Activated T-helper 17 cell treated with anti-CD3 and anti-CD28 coated beads, Interleukin-2, amount 50 U/mL, for 72 hours (primary cell): ENCODE data around the gene CLK3. TPM values are rescaled to one million over a fixed set of nuclear protein-coding genes. Genes with fewer than 3 reads are reported as not detected.

Experiments
- ATAC-seq: fragments of 150-1000 bp; cut with Tn5 transposase; replicated peaks from 2 replicates; pipeline ENCODE4 v1.10.0; 2021; ENCODE audit warnings: mild to moderate bottlenecking, moderate library complexity
- H3K27ac Mint-ChIP-seq: one replicate; pipeline ENCODE4 v1.8.0; 2022; ENCODE audit warnings: mixed read lengths
- H3K27me3 Mint-ChIP-seq: one replicate; pipeline ENCODE4 v1.8.0; 2022; ENCODE audit warnings: mixed read lengths
- H3K36me3 Mint-ChIP-seq: one replicate; pipeline ENCODE4 v1.8.0; 2022; ENCODE audit warnings: low read depth, mild to moderate bottlenecking, mixed read lengths
- H3K4me1 Mint-ChIP-seq: one replicate; pipeline ENCODE4 v1.8.0; 2022; ENCODE audit warnings: mixed read lengths
- H3K4me3 Mint-ChIP-seq: one replicate; pipeline ENCODE4 v1.8.0; 2022; ENCODE audit warnings: mild to moderate bottlenecking, mixed read lengths
- H3K9me3 Mint-ChIP-seq: one replicate; pipeline ENCODE4 v1.8.0; 2022; ENCODE audit warnings: mixed read lengths
- total RNA-seq, 2 donors: library from RNA; stranded (reverse); gene quantifications; one replicate each; pipeline ENCODE4 v1.2.3, GENCODE V29; 2022

The CLK3 gene
- total RNA-seq, 2 donors from 2014 or later: 117 to 179 TPM

GRCh38 chr15:74611341-74611740, 4.3 kb upstream of the CLK3 start:
- Mint-ChIP-seq H3K36me3 (peaks cover 11% of the 10 kb centered on the region), H3K27ac (no peak overlapping the region), H3K4me3 (no peak overlapping the region), H3K9me3 (no peaks in the 10 kb centered on the region), H3K4me1 (no peaks in the 10 kb centered on the region), H3K27me3 (no peaks in the 10 kb centered on the region)
- ATAC-seq: no peak

GRCh38 chr15:74611834-74612233, 3.8 kb upstream of the CLK3 start:
- H3K9me3 Mint-ChIP-seq: no peaks in the 10 kb centered on the region
- H3K27ac Mint-ChIP-seq: no peak overlapping the region
- ATAC-seq: no peak
- no peak overlapping the region for H3K4me3 Mint-ChIP-seq
- peaks cover 16% of the 10 kb centered on the region for H3K36me3 Mint-ChIP-seq
- H3K27me3 Mint-ChIP-seq: no peaks in the 10 kb centered on the region
- peaks cover 2% of the 10 kb centered on the region for H3K4me1 Mint-ChIP-seq

GRCh38 chr15:74612677-74613076, 3.0 kb upstream of the CLK3 start:
- Mint-ChIP-seq H3K4me3 (peak overlapping the region; percentile 93), H3K4me1 (peaks cover 9% of the 10 kb centered on the region), H3K27me3 (no peaks in the 10 kb centered on the region), H3K27ac (peak overlapping the region; percentile 47), H3K36me3 (peaks cover 25% of the 10 kb centered on the region), H3K9me3 (no peaks in the 10 kb centered on the region)
- no peak for ATAC-seq

GRCh38 chr15:74613089-74613952, 2.3 kb upstream of the CLK3 start:
- H3K27ac Mint-ChIP-seq: peak overlapping the region; percentile 47
- H3K36me3 Mint-ChIP-seq: peaks cover 31% of the 10 kb centered on the region
- peak overlapping the region; percentile 93 for H3K4me3 Mint-ChIP-seq
- peaks cover 16% of the 10 kb centered on the region for H3K4me1 Mint-ChIP-seq
- no peak for ATAC-seq
- no peaks in the 10 kb centered on the region for H3K9me3 Mint-ChIP-seq
- H3K27me3 Mint-ChIP-seq: no peaks in the 10 kb centered on the region

DNA sequence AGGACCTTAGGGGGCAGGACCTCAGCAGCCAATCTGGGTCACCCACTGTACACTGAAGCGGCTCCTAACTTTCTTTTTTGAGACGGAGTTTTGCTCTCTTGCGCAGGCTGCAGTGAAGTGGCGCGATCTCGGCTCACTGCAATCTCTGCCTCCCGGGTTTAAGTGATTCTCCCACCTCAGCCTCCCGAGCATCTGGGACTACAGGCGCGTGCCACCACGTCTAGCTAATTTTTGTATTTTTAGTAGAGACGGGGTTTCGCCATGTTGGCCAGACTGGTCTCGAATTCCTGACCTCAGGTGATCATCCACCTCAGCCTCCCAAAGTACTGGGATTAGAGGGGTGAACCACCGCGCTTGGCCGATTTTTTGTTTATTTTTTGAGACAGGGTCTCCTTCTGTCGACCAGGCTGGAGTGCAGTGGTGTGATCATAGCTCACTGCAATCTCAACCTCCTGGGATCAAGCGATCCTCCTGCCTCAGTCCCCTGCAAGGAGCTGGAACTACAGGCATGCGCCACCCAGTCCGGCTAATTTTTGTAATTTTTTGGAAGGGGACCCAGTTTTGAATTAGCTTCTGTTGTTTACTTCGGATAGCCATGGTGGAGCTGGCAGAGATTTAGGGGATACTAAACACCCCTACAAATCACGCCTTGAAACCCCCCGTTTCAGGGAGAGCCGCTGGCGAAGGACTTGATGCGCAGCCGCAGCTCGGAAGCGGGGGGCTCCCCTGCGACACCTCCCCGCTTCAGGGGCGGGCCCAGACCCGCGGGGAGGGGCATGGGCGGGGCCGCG, 1.5 kb upstream of the CLK3 start:
- H3K36me3 Mint-ChIP-seq: peaks cover 39% of the 10 kb centered on the region
- peak overlapping the region; percentile 93 for H3K4me3 Mint-ChIP-seq
- H3K9me3 Mint-ChIP-seq: no peaks in the 10 kb centered on the region
- H3K27me3 Mint-ChIP-seq: no peaks in the 10 kb centered on the region
- H3K27ac Mint-ChIP-seq: peak overlapping the region; percentile 95
- ATAC-seq: no peak
- peaks cover 16% of the 10 kb centered on the region for H3K4me1 Mint-ChIP-seq

DNA sequence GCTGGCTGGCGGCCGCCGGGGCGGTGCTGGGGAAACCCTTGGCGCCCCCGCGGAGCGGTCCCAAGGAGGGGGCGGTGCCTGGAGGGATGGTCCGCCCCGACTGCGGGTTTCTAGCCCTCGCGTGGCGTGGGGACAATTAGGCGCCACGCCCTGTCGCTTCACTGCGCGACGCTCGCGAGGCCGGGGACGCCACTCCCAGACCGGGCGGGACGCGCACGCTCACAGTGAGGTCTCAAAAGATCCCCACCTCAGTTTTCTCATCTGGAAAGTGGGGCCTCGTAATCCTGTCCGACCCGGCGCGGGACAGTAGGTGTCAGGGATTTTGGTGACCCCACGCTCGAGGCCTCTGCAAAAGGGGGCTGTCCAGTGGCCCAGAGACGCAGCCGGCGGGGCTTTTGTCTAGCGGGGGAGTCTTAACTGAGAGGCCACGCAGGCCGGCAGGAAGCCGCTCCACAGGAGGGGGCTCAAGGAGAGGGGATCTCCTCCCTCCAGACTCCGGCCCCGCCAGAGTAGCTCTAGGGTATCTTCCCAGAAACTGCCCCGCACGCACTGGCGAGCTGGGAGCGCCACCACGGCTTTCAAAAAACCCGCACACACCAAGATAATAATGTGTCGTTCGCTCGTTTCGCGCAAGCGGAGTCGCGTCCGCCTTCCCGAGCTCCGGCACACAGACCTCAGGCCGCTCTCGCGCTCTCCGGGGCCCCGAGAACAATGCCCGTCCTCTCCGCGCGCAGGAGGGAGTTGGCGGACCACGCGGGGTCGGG, 710 bp upstream of the CLK3 start:
- Mint-ChIP-seq H3K4me1 (peaks cover 23% of the 10 kb centered on the region), H3K9me3 (no peaks in the 10 kb centered on the region), H3K4me3 (peak overlapping the region; percentile 93), H3K27ac (peak overlapping the region; percentile 95), H3K27me3 (no peaks in the 10 kb centered on the region), H3K36me3 (peaks cover 47% of the 10 kb centered on the region)
- ATAC-seq: peak; percentile 73

DNA sequence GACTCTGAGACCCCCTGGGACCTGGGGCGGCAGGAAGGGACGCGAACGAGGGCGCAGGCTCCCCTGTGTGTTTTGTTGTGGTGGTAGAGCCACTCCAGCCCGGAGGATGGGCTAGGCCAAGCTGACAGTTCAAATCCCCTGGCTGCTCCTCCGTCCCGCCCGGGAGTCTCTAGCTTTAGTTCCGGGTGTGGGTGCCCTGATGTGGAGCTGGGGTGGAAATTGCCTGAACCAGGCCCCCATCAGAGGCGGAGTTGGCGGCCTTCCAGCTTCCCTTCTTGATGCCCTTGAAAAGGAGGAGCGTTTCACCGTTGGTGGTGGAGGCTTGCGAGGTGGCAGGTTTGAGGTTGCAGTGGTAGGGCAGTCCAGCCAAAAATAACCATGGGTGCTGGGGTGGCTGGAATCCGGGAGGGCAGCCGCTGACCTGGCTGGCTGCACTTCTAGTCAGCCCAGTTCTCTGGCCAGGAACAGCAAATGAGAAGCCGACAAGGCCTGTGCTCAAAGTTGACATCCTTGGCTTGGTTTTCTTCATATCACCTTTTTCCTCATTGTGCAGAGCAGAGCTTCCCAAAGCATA, 817 bp downstream of the CLK3 start:
- peaks cover 63% of the 10 kb centered on the region for H3K36me3 Mint-ChIP-seq
- no peaks in the 10 kb centered on the region for H3K27me3 Mint-ChIP-seq
- ATAC-seq: no peak
- H3K4me3 Mint-ChIP-seq: peak overlapping the region; percentile 93
- H3K27ac Mint-ChIP-seq: peak overlapping the region; percentile 93
- peaks cover 33% of the 10 kb centered on the region for H3K4me1 Mint-ChIP-seq
- no peaks in the 10 kb centered on the region for H3K9me3 Mint-ChIP-seq

- Mint-ChIP-seq H3K9me3 (no peaks in the 10 kb centered on the region), H3K27me3 (no peaks in the 10 kb centered on the region), H3K4me3 (peak overlapping the region; percentile 93), H3K27ac (peak overlapping the region; percentile 93), H3K36me3 (peaks cover 68% of the 10 kb centered on the region), H3K4me1 (peaks cover 33% of the 10 kb centered on the region)
- no peak for ATAC-seq
Measured at GRCh38 chr15:74616996-74617395, 1.4 kb downstream of the CLK3 start.

GRCh38 chr15:74618841-74619596, 3.4 kb downstream of the CLK3 start:
- H3K4me3 Mint-ChIP-seq: peak overlapping the region; percentile 93
- peak overlapping the region; percentile 93 for H3K27ac Mint-ChIP-seq
- peaks cover 33% of the 10 kb centered on the region for H3K4me1 Mint-ChIP-seq
- H3K36me3 Mint-ChIP-seq: peaks cover 88% of the 10 kb centered on the region
- no peaks in the 10 kb centered on the region for H3K9me3 Mint-ChIP-seq
- no peak for ATAC-seq
- no peaks in the 10 kb centered on the region for H3K27me3 Mint-ChIP-seq

- peak overlapping the region; percentile 59 for H3K27ac Mint-ChIP-seq
- peaks cover 94% of the 10 kb centered on the region for H3K36me3 Mint-ChIP-seq
- no peaks in the 10 kb centered on the region for H3K9me3 Mint-ChIP-seq
Measured at GRCh38 chr15:74619916-74620635, 4.4 kb downstream of the CLK3 start.

GRCh38 chr15:74620636-74621545, 5.3 kb downstream of the CLK3 start:
- Mint-ChIP-seq H3K27me3 (no peaks in the 10 kb centered on the region), H3K27ac (peak overlapping the region; percentile 37), H3K4me1 (peaks cover 33% of the 10 kb centered on the region), H3K4me3 (no peak overlapping the region), H3K36me3 (peaks cover 100% of the 10 kb centered on the region), H3K9me3 (no peaks in the 10 kb centered on the region)
- ATAC-seq: peak; percentile 87

More at GRCh38 chr15:74619916-74620635, 4.4 kb downstream of the CLK3 start:
- Mint-ChIP-seq H3K27me3 (no peaks in the 10 kb centered on the region), H3K4me3 (peak overlapping the region; percentile 93), H3K4me1 (peaks cover 33% of the 10 kb centered on the region)
- no peak for ATAC-seq

DNA sequence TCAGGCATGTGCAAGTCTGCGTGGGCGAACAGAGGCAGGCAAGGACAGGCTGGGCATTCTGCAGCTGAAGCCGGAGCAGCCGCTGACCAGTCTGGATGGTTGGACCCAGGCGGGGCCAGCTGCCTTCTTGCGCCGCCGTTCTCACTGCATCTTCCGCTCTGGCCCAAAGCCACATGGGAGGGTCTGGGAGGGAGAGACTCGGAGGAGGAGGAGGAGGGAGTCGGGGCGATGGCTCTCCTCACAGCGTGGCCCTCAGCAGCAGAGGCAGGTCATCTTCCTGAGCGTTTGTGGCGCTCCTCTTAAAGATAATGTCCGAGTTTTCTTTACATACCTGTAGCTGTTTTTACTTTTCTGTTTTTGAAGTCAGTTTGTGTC, 5.9 kb downstream of the CLK3 start:
- Mint-ChIP-seq H3K4me3 (no peak overlapping the region), H3K36me3 (peaks cover 100% of the 10 kb centered on the region), H3K27me3 (no peaks in the 10 kb centered on the region), H3K27ac (no peak overlapping the region), H3K4me1 (peaks cover 33% of the 10 kb centered on the region), H3K9me3 (no peaks in the 10 kb centered on the region)
- no peak for ATAC-seq
